AG09319 (cell line): Measurements from ENCODE around the gene ADGRD2.

Experiments
- DNase-seq: peaks from one replicate; pipeline ENCODE4 v3.0.0-alpha.2; 2010; ENCODE audit warnings: low read depth; ENCODE audit errors: extremely low read depth
- CTCF ChIP-seq: IDR thresholded peaks from 2 replicates; pipeline ENCODE4 v1.5.1; 2011; ENCODE audit warnings: low read depth, mild to moderate bottlenecking, inconsistent platforms, low read length, moderate library complexity

Gene ADGRD2

GRCh38 chr9:124510650-124511425, 60.6 kb downstream of the ADGRD2 start:
- no peak for DNase-seq

DNA sequence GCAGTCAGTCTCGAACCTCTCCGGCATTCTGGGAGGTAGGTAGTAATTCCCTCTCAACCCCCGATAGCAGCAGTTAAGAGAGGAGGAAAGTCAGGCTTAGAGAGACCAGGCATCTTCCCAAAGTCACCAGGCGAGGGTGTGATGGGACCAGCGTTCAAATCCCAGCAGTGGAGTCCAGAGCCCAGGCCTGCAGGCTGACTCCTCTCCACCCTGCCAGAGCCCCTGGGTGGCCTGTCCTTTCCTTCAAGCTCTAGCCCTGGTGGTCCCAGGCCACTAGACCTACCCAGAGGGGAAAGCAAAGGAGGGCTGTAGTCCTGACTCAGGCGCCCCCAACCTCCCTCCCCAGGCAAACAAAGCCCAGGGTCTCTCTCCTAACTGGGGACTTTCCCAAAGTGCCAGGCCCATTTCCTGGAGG, 61.2 kb downstream of the ADGRD2 start:
- no peak for DNase-seq
- TF ChIP-seq CTCF, result no peak

More at GRCh38 chr9:124510650-124511425, 60.6 kb downstream of the ADGRD2 start:
- no peak for TF ChIP-seq CTCF

DNA sequence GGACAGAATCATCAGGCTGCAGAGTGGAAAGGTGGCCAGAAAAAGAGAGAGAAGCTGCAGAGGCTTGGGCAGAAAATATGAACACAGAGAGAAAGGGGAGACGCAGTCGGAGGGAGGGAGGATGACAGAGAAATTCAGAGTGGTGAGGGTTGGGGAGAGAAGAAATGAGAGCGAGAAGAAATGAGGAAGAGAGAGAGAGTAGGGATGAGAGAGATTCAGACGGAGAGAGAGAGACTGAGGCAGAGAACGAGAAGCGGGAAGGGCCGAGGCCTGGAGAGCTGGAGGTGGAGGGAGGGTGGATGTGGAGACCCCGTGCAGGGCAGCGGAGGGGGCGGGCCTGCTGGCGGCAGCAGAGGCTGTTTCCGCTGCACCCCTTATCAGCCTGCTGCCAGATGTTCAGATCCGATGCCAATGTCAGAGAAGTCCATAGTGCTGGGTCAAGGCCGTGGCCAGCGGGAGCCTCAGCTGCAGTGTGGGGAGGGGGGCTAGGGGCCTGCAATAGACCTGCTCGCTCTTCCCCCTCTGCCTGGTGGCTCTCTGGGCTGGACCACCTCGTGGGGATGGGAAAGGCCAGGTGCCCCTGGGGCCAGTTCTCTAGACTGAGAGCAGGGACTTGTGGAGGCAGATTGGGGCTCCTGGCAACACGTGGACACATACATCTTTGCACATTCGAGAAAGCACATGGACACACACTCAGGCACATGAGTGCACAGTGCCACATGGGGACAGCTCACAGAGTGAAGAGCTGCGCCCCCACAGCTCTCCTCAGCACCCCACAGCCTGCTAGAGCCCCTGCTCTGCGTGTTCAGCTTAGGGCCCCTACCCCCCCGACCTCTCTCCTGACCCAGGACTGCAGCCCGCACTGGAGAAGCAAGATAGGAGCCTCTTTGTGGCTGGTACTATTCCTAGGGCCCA, 61.9 kb downstream of the ADGRD2 start:
- DNase-seq, result no peak
- TF ChIP-seq CTCF, result no peak

DNA sequence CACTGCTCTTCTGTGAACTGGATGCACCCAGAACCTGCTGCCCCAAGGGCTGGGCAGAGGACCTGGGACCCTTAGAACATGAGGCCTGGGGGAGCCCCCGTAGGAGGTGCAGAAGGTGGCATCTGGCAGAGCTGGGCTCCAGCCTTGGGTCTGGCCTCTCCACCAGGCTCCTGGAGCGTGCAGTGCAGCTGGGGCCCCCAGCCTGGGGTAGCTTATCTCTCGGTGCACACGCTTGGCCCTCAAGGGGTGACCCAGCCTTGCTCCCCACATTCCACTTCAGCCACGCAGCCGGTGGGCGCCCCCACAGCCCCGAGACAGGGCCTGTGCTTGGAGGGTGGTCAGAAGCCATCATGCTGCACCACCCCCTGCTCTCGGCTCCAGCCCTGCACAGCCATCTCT, 62.6 kb downstream of the ADGRD2 start:
- no peak for TF ChIP-seq CTCF

GRCh38 chr9:124513376-124513994, 63.2 kb downstream of the ADGRD2 start:
- DNase-seq, result no peak
- no peak for TF ChIP-seq CTCF

More for the DNA sequence above, 62.6 kb downstream of the ADGRD2 start:
- DNase-seq, result no peak

DNA sequence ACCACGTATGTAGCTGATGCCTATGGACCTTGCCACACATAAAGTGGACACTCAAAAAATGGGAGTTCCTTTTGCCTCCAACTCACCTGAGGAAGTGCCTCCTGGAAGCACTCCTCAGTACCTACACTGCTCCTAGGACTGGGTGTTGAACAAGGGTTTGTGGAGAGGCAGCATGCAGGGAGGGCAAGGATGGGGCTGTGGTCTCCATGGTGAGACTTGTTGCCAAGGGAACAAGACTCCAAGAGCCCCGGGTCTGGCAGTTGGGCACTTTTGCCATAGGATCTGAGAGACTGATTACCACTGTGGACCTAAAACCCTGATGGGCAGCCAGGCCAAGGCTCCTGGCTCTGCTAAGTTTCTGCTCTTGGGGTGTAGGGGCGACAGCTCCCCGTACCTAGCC, 63.9 kb downstream of the ADGRD2 start:
- TF ChIP-seq CTCF, result no peak
- DNase-seq, result no peak

DNA sequence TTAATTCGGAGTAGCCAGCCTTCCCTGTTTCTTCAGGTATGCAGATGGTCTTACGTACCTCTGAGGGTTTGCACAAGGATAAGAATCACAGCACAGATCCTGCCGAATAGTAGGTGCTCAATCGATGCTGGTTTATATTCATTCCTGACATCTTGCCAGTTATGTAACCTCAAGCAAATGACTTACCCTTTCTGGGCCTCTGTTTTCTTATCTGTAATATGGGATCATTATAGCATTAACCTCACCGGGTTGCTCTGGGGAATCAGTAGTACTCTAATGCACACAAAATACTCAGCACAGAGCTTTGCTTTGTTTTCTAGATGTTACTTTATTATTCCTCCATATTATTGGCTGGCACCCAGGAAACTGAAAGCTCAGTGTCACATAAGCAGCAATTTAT, 64.6 kb downstream of the ADGRD2 start:
- TF ChIP-seq CTCF, result no peak
- no peak for DNase-seq
